Activated CD8-positive, alpha-beta memory T cell treated with anti-CD3 and anti-CD28 coated beads for 4 hours (primary cell): Measurements from ENCODE around the gene FAM110C.
"Not testable (repeated sequence)": the region's sequence is repeated elsewhere in the genome, so short reads cannot be mapped to it uniquely, and the experiment has no call there.

ENCODE experiments used
- DNase-seq, 2 donors: peaks; one replicate each; pipeline ENCODE4 v3.0.0-alpha.2; 2020; ENCODE audit warnings: low read depth in 2 of 2

Gene FAM110C, protein sequence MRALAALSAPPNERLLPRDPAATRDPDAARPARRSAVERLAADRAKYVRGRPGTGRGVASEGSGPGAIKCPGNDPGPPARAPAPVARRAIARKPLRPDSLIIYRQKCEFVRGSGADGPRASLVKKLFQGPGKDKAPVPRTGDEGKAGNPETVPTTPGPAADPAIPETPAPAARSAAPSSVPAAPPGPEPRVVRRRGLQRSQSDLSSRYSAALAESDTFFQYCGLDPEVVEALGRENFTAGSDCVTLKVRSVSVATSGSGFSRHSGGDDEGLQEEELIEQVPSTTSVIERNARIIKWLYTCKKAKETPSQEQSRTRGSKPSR

DNA sequence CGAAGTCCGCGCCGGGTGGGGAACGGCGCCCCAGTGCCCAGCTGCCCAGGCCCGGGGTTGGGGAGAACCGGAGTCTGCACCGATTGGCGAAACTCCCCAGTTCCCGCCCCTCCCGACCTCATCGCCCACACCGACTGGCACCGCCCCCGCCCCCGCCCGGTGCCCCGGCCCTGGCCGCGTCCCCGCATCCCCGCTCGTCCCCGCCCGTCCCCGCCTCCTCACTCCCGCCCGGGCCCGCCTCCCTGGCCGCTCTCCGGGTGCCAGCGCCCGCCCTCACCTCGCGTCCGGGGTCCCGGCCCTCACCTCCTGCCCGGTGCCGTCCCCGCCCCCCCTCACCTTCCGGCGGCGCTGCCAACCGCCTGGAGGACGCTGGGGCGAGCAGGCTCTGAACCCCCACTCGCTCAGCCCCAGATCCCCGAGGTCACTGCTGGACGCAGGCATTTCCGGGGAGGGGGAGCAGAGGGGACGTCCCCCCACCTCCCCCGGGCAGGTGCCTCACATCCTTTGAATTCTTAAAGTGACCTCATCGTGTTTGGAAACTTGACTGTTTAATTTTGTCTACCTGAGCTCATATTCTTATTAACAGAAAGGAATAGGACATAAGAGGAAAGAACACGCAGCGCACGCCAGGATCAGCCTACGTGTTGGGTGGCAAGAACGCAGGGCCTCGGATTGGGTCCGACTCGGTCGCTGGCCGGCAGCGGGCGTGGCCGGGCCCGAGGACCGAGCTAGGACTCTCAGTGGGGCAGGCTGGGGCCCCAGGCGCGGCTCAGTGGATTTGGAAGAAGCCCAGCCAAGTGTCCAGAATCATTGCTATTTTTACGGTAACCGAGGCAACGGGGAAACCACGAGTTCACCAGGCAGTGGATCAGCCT lies at the start of gene FAM110C:
Gene FAM110C, minus strand, starts transcription at position 35 of the 875 bp plus-strand sequence. CDS start 120 bp downstream, outside the sequence.
- peak; percentile 16 to 29 for DNase-seq

DNA sequence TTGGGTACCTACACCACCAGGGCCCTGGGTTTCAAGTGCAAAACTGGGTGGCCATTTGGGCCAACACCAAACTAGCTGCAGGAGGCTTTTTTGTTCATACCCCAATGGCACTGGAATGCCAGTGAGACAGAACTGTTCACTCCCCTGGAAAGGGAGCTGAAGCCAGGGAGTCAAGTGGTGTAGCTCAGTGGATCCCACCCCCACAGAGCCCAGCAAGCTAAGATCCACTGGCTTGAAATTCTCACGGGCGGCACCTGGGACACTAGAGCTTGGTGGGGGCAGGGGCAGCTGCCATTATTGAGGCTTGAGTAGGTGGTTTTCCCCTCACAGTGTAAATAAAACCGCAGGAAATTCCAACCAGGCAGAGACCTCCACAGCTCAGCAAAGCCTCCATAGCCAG lies 46.0 kb upstream of the FAM110C start:
- DNase-seq, result no peak

DNA sequence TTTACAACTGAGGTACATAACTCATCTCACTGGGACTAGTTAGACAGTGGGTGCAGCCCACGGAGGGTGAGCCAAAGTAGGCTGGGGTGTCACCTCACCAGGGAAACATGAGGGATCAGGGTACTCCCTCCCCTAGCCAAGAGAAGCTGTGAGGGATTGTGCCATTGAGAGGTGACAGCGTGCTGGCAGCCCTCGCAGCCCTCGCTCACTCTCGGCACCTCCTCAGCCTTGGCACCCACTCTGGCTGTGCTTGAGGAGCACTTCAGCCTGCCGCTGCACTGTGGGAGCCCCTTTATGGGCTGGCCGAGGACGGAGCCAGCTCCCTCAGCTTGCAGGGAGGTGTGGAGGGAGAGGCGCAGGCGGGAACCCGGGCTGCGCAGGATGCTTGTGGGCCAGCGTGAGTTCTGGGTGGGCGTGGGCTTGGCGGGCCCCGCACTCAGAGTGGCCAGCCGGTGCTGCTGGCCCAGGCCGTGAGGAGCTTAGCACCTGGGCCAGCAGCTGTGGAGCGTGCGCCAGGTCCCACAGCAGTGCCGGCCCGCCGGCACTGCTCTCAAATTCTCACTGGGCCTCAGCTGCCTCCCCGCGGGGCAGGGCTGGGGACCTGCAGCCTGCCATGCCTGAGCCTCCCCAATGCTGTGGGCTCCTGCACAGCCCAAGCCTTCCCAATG lies 44.5 kb upstream of the FAM110C start:
- DNase-seq, result no peak

DNA sequence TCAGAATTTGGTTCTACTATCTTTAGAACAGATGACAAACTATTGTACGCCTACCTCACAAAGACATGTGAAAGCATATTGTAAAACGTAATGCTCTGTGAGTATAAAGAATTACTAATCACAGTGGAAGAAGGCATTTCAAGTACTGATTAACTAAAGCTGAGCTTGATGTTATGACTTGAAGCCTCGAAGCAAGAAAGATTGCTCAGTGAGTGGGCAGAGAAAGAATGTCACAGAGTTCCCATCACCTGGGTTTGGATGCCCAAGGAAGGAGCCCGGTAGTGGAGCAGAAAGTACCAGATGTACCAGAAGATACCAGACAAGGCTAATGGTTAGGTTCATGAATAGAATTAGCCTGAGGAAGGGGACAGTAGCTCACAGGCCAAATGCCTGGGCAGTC lies 39.5 kb upstream of the FAM110C start:
- no peak for DNase-seq

DNA sequence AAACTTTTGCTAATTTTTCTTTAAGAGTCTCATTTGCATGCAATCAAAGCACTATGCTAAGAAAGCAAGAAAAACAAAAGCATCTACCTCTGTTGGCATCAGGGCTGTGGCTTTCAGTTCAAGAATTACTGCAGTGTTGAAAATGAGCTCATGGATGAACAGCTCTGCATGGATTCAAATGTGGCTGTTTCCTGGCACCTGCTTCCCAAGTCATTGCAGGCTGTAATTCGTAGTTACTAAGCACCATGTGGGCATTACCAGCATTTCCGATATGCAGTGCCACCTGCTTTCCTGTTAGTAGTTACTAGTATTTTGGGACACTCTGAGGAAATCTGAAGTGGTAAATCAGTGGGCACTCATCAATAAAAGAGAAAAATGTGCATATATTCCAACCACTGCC lies 37.8 kb upstream of the FAM110C start:
- no peak for DNase-seq

DNA sequence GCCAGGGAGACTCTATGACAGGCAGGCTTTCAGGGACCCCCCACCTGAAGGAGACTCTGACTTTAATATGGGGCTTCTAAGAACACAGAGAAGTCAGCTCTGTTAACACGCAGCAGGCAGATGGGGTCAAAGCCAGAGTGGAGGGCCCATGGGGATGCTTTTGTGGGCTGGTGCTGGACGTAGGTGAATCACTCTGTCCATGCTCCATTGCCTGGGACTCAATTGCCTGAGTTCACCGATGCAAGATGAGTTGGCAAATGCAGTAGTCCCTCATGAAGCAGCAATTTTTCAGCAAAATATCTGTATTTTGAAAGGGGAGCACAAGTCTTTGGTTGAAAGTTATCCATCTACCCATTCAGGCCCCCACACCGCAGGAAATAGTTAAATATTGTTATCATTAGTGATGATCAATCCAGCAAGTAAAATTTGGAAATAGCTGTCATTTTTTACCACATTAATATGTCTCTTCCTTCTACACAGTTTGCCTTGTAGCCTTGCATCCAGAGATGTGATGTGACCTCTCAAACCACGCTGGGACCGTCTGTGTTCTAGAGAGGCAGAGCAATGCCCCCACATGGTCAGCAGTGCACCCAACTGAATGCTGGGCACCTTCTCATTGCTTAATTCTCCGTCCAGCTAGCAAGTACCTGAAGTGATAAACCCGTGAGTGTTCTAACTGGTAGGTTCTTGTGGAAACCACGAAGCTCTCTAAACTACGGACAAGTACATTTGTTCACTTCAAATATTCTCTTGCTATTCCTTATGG lies 34.8 kb upstream of the FAM110C start:
- DNase-seq, result no peak

DNA sequence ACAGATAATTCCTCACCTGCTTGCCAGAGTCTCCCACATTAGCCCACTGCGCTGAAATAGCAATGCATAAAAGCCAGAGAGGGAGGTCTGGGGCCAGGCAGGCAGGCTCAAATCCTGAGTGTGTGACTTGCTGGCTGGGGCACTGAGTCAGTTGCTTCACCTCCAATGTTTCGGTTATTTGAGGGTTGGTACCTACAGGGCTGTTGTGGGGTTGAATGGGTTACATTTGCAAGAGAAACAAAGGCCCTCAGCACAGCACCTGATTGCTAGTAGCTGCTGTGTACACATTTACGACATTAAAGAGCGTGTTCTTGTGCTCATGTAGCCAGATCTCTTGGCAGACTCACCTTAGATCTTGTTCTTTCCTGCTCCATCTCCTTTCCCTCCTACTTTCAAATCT lies 34.1 kb upstream of the FAM110C start:
- no peak for DNase-seq

DNA sequence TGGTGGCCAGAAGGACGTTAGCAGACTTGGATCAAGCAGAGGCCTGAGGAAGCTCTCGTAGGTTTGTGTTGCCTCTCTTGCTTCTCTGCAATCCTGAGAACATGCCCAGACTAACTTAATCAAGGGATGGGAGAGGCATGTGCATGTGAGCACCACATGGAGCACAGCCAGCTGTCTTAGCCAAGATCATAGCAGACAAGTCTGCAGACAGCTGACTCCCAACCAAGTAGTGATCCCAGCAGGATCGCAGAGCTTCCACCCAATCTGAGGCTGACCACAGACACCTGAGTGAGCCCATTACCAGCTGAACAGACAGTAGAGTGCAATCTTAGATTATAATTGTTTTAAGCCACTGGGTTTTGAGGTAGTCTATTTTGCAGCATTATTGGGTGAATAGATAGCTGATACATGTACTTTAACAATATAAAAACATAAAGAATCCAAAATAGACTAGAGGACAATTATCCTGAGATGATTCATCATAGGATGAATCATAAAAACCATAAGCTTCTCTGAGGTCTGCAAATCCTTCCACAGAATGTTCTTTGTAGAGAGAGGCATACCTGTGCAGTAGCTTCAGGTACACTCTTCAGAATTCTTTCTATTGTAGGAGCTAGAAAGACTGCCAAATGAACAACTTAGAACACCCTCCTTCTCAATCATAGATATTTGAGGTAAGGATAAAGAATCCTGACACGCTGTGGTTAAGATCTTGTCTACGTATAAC lies 25.2 kb upstream of the FAM110C start:
- no peak for DNase-seq

DNA sequence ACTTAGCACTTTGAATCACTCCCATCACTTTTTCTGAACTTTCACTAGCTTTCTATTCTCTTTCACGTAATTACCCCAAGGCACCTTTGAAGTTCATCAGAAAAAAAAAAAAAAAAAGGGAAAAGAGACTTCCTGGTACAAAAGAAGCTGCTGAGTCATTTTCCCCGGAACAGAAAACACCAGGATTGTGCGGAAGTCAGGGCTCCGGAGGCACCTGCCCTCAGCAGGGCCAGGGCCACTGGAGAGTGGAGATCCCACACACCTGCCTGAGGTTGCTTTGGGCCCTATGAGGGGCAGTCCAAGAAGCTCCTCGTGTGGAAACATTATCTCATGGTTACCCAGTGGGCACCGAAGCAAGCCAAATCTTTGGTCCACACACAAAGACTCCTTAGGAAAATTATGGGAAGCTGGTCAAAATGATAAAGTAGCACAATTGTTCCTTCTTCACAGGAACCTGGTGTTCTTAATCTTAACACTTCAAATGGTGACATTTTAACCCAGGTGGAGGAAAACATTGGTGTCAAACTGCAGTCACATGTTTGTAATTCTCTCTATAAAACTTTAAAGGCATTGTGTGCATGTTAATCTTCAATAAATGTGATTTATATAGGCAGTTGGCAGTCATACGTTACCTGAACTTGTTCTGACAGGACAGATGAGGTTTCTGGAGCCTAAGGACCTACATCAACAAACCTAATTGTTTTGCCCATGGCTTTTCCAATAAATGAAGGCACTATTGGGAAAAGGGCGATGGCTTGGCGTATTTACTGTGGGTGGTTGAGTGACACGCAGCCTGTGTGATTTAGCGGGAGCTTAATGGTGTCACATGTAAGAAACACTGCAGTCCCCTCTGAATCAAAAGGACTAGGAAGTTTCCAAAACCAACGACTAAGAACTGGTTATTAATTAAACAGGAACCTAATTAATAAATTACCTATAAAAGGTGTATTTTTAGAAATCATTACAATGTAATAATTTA lies 23.4 kb upstream of the FAM110C start:
- DNase-seq, result no peak

DNA sequence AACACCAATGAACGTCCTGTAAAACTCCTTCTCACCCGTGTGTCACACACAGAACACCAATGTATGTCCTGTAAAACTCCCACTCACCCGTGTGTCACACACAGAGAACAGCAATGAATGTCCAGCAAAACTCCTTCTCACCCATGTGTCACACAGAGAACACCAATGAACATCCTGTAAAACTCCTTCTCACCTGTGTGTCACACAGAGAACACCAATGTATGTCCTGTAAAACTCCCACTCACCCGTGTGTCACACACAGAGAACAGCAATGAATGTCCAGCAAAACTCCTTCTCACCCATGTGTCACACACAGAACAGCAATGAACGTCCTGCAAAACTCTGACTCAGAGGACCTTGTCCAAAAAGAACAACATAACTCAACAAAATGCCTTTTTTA lies 22.3 kb upstream of the FAM110C start:
- DNase-seq, result not testable (repeated sequence)

DNA sequence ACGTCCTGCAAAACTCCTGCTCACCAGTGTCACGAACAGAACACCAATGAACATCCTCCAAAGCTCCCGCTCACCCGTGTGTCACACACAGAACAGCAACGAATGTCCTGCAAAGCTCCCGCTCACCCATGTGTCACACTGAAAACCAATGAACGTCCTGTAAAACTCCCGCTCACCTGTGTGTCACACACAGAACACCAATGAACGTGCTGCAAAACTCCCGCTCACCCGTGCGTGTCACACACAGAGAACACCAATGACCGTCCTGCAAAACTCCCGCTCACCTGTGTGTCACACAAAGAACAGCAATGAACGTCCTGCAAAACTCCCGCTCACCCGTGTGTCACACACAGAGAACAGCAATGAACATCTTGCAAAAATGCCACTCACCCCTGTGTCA lies 20.5 kb upstream of the FAM110C start:
- DNase-seq, result no peak

DNA sequence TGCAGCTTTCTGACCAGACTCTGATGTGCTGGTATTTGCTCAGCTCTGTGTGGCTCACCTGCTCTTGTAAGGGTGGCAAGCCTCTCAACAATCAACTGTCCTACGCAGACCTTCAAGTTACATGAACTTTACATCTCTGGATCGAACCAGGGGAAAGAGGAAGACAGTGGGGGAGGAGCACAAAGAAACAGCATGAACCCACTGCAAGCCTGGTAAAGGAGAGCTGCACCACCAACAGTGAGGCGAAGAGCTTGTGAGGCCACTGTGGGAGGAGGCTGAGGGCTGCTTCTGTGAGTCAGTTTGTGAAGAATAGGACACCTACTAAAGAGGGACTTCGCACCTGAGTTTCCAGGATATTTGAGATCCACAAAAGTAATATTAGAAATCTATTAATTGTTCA lies 18.8 kb upstream of the FAM110C start:
- no peak for DNase-seq

DNA sequence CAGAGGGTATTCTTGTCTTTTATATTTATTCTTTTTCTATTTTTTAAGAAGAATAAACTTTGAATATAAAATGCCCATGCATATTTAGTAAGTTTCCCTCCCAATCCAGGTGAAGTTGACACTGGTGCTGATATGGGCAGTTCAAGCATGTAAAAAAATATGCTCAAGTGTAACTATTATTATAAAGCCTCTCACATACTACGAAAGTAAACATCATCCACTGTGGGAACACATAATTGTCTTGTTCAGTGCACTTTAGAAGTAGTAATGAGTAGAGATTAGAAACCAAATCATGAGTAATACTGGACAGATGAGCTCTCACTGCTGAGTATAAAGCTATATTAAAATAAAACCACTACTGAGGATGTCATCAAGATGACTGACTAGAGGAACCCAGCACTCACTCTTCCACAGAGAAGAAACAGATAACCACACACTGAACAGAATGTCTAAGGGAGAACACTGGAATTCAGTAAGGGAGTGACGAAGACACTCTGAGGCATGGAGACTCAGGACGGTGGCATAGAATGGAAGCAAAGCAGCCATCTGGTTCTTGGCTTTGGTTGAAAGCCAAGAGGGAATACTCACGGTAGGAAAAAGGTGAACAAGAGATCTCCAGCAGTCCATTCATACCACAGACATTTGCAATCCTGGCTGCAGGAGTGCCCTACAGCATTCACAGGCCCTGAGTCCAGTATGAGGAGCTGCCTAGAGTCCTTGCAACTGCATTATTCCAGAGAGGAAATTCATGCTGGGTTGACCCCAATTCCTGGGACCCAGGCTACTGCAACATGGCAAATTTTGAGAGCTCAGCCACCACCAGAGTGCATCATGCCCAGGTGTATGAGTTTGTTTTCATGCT lies 9.5 kb upstream of the FAM110C start:
- DNase-seq, result no peak

DNA sequence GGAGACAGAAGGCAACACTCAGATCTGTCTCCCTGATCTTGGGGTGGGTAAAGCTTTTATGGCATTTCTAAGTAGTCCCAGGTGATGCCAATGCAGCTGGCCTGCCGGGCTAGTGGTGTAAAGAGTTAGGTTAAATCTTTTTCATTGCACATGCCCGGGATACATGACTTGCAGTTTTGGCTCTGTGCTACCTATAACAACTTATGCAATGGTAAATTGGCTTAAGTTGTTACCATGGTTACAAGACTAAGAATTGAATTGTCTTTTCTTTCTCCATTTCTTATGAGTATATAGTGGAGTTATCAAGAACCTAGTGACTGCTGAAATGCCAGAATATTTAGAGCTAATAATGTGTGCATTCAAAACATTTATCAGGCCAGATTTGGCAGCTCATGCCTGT lies 5.3 kb upstream of the FAM110C start:
- DNase-seq, result no peak

DNA sequence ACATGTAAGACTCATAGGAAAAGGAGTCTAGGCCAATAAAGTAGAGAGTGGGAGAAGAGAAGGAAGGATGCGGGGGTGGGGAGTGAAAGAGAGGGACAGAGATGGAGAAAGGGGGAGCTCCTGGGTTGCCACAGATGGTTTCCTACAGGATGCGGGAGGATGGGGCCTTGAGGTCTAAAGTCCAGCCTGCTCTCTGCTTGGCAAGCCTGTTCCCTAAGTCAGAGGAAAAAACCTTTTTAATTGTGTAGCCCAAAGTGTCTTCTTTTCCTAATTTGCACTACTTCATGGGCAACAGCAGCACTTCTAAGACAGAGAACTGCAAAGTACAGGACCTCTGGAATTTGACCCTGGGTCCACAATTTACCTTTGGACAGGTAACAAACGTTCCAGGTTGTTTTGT lies 1.4 kb upstream of the FAM110C start:
- DNase-seq, result no peak

DNA sequence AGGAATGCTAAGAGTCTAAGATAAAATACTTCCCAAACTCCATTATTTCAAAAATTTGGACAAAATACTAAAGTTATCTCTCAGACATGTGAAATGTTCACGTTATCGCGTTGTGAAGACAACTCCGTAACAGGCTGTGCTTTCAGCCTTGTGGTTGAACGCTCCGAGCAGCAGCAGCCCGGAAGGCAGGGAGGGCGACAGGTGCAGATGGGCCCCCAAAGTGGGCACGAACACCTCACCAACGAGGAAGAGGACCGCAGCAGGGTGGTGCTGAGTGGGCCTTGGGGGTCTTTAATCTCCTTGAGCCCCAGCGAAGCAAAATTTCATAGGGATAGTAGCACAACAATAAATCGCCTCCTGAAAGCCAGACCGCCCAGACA lies 1.0 kb upstream of the FAM110C start:
- DNase-seq, result no peak

DNA sequence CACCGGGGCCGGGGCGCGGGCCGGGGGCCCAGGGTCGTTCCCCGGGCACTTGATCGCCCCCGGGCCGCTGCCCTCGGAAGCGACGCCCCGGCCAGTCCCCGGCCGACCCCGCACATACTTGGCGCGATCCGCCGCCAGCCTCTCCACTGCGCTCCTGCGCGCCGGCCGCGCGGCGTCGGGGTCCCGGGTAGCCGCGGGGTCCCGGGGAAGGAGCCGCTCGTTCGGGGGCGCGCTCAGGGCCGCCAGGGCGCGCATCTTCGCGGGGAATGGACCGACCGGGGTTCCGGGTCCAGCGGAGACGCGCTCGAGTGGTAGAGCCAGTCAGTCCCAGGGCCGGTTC lies 204 bp downstream of the FAM110C start:
- DNase-seq, result no peak

DNA sequence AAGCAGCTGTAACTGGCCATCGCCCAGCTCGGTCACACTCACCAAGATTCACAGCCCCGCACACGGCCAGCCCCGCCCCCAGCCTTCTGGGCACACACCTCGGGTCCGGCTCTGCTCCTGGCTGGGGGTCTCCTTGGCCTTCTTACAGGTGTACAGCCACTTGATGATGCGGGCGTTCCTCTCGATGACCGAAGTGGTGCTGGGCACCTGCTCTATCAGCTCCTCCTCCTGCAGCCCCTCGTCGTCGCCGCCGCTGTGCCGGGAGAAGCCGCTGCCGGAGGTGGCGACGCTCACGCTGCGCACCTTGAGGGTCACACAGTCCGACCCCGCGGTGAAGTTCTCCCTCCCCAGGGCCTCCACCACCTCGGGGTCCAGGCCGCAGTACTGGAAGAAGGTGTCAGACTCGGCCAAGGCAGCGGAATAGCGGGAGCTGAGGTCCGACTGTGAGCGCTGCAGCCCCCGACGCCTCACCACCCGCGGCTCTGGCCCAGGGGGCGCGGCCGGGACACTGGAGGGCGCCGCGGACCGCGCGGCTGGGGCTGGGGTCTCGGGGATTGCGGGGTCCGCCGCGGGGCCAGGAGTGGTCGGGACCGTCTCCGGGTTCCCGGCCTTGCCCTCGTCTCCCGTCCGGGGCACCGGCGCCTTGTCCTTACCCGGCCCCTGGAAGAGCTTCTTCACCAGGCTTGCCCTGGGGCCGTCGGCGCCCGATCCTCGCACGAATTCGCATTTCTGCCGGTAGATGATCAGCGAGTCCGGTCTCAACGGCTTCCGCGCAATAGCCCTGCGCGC lies 769 bp downstream of the FAM110C start:
- no peak for DNase-seq
